Ishikawa (cell line): ENCODE data around the gene GPRC6A.

Experiments
- EP300 ChIP-seq: IDR thresholded peaks from 2 replicates; pipeline ENCODE4 v1.6.1; 2012; ENCODE audit warnings: borderline replicate concordance
- MAX ChIP-seq: IDR thresholded peaks from 2 replicates; pipeline ENCODE4 v1.6.1; 2012
- TAF1 ChIP-seq: IDR thresholded peaks from 2 replicates; pipeline ENCODE4 v1.6.1; 2012; ENCODE audit warnings: low read depth, mild to moderate bottlenecking
- YY1 ChIP-seq: IDR thresholded peaks from 2 replicates; pipeline ENCODE4 v1.6.1; 2012; ENCODE audit warnings: low read depth
- TF ChIP-seq, protein P1 (sequence below): IDR thresholded peaks from 2 replicates; pipeline ENCODE4 v1.6.1; 2012

- no peak for TF ChIP-seq MAX
- TF ChIP-seq YY1 = no peak
- TF ChIP-seq TAF1 = no peak
- TF ChIP-seq EP300 = no peak
- TF ChIP-seq, protein P1, sequence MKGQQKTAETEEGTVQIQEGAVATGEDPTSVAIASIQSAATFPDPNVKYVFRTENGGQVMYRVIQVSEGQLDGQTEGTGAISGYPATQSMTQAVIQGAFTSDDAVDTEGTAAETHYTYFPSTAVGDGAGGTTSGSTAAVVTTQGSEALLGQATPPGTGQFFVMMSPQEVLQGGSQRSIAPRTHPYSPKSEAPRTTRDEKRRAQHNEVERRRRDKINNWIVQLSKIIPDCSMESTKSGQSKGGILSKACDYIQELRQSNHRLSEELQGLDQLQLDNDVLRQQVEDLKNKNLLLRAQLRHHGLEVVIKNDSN = no peak
Observed at GRCh38 chr6:116840091-116840490, 11.2 kb upstream of the GPRC6A start.
